22Rv1 (cell line): ENCODE measurements around the gene PXT1.

Experiments
- ZFX ChIP-seq: fragments of 450-650 bp; IDR thresholded peaks from 2 replicates; pipeline ENCODE4 v1.6.1; 2017; ENCODE audit warnings: antibody characterized with exemption, borderline replicate concordance
- TF ChIP-seq, protein P1 (sequence below): fragments of 450-650 bp; IDR thresholded peaks from 2 replicates; pipeline ENCODE4 v1.5.1; 2017; ENCODE audit warnings: mild to moderate bottlenecking

DNA sequence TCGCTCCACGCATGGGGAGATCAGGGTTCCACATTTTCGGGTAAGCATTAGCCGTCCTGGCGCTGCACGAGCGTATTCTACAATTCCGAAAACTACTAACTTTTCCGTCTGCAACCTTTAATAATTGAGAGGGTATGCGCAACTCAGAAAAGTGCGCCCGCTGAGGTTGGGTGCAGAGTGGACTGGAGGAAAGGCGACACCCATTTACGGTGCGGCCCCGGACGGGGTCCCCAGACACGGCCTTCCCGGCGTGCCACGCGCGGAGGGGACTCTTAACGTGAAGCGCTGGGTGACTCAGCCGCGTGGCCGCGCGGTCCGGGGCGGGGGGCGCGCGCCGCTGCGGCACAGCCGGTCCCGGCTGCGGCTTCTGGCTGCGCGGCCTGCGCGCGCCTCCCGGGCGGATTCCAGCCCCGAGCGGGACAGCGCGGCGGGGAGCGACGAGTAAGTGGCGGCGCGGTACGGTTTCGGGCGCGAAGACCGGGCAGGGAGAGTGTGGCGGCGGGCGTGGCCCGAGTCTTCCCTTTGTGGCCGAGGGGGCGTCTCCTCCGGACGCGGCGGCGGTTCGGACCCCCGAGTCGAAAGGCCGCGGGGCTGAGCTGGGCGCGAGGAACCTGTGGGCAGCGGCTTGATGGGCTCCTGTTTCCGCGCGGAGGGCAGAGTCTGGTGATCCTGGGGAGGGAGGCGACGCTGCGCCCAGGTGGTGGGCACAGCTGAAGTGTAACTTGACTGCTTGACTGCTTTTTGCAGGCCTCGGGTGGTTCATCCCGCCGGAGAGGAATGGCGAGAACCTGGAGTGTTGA, at the start of gene PXT1, which contains the start of gene KCTD20:
- TF ChIP-seq, protein P1, sequence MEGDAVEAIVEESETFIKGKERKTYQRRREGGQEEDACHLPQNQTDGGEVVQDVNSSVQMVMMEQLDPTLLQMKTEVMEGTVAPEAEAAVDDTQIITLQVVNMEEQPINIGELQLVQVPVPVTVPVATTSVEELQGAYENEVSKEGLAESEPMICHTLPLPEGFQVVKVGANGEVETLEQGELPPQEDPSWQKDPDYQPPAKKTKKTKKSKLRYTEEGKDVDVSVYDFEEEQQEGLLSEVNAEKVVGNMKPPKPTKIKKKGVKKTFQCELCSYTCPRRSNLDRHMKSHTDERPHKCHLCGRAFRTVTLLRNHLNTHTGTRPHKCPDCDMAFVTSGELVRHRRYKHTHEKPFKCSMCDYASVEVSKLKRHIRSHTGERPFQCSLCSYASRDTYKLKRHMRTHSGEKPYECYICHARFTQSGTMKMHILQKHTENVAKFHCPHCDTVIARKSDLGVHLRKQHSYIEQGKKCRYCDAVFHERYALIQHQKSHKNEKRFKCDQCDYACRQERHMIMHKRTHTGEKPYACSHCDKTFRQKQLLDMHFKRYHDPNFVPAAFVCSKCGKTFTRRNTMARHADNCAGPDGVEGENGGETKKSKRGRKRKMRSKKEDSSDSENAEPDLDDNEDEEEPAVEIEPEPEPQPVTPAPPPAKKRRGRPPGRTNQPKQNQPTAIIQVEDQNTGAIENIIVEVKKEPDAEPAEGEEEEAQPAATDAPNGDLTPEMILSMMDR, result no peak
- no peak for TF ChIP-seq ZFX
